Measurements from ENCODE around the gene PKDREJ.

Gene PKDREJ

DNA sequence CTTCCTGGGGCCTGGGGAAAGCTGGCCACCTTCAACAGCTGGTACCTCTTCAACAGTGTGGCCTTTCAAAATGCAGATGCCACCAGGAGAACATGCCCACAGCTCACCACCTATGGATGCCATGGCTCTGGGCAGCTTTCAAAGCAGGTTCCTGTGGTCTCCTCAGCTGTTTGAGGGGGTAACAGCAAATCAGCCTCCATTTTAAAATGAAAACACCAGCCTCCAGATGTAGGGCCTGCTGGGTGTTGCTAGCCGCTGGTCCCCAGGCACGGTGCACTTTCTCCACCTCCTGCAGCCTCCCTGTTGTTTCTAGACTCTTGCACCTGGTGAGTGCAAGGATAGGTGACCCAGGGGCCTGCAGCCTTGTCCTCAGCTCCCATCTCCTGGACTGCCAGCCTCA lies 23.1 kb downstream of the PKDREJ start:
- DNase-seq (ENCODE audit: low read depth in 1 of 2, low spot score in 1 of 2) = no peak

DNA sequence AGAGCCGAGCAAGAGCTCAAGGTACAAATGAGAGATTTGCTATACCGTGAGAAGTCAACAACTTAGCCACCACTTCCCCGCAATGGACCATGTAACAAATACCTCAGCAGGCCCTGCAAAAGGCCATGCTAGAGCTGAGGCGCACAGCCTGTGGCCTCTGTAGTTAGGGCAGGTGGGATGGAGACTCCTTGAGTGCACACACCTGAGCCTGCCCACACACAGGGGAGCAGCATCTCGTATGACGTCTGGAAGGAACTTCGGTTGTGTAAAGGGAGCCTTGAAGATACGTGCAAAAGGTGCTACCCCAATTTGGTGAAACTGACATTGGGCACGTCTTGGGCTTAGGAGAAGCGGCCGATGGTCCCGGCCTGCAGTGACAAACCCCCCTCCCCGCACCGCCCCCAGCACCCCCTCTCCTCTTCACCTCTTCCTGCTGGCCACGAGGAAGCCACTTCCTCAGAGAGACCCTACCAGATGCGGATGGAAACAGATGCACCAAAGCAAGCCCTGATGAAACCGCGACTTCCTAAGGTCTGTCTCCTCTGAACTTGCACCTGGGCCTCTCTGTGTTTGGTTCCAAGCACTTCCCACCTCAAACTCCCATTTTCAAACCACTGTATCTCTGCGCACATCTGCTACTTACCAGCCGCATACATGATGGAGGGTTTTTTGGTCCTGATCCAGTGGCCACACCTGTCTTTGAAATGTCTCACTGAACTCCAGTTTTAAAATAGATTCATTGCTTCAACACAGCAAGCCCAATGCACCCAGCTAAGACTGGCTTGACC lies 23.7 kb downstream of the PKDREJ start:
- no peak for DNase-seq (ENCODE audit: low read depth in 1 of 2, low spot score in 1 of 2)

DNA sequence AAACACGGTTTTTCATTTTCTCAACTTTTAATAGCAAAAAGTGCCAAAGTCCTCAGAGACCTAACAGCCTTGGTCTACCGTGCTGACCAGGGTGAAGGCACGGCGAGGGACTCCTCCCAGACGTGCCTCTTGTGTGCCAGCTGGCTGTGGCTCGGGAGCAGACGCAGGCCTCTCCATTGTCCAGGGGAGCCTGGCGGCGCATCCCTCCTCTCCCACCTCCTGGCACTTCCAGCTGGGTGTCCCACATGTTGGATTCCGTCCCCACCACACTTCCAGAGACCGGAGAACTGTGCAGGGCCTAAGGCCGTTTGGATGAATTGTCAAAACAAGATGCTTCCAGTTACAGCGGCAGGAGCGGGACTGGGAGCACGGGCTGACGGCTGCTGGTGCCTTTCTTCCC lies 24.6 kb downstream of the PKDREJ start:
- no peak for DNase-seq (ENCODE audit: low read depth in 1 of 2, low spot score in 1 of 2)

DNA sequence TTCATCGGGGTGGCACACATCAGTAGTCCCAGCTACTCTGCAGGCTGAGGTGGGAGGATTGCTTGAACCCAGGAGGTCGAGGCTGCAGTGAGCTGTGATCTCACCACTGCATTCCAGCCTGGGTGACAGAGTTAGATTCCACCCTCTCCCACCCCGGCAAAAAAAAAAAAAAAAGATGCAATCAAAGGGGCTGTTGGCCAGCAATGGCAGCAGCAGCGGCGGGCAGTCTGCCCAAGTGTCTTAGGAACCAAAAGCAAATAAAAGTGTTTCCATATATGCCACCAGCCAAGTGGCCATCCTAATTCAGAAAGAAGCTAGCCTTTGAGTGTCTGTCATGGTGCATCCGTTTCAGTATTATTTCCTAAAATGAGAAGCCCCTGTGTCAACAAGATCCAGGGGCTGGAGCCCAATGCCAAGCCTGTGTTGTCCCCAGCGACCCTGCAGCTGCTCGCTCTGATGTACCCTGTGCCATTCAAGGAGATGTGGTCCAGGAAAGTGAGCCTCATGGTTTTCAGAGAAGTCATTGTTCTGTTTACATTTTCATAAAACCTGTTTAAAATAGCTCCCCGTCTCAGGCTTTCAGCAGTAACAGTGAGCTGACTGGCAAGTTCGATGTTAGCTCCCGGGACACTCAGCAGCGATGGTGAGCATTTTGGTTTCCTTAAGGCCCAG lies 25.6 kb downstream of the PKDREJ start:
- no peak for DNase-seq (ENCODE audit: low read depth in 1 of 2, low spot score in 1 of 2)

DNA sequence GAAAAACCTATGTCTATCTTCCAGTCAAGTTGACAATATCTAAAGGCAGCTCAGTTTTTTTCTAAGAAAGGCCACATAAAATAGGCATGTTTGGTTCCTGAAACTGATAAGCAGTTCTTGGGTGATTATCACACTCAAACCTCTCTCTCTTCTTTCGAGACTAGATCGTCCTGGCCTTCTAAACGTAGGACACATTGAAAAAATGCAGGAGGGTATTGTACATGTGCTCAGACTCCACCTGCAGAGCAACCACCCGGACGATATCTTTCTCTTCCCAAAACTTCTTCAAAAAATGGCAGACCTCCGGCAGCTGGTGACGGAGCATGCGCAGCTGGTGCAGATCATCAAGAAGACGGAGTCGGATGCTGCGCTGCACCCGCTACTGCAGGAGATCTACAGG lies 28.2 kb downstream of the PKDREJ start:
- no peak for DNase-seq (ENCODE audit: low read depth in 1 of 2, low spot score in 1 of 2)

DNA sequence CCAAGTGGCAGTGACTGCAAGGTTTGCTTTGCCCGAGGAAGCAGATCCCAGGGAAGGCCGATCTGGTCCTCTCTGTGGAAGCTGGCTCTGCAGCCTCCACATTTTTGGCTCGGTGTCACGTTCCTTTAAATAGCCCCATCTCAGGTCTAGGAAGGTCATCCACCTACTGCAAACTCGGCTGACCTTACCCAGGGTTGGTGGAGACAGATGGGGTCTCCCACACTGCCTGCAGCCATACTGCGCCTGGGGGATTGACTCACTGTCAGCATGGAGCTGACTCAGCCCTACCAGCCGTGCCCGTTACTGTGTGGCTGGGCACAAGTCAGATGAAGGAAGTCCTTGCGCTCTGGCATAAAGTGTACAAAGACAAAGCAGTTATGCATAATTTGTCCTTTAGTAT lies 29.9 kb downstream of the PKDREJ start:
- no peak for DNase-seq (ENCODE audit: low read depth in 1 of 2, low spot score in 1 of 2)

DNA sequence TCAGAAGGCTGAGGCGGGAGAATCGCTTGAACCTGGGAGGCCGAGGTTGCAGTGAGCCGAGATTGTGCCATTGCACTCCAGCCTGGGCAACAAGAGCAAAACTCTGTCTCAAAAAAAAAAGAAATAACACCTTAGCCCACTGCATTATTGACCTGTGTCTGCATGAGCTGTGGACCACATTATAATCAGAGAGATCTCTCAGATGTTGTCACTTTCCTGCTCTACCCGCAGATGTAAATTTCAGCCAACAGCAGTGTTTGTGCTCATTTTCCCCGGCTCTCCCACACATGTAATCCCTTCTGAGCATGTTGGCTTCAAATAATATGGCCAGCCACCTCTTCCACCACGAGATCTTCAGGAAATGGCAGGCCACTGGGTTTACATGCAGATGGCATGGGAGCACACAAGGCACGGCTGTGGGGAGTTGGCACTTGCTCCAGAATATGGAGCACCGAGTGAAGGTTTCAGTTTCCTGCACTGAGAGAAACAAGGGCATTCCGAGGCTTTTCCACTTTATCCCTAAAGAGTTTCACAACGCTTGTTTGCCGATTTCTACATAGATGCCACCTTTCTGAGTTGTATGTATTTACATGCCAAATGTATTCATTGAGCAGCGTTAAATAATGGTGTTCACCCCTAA lies 32.8 kb downstream of the PKDREJ start:
- no peak for DNase-seq (ENCODE audit: low read depth in 1 of 2, low spot score in 1 of 2)

DNA sequence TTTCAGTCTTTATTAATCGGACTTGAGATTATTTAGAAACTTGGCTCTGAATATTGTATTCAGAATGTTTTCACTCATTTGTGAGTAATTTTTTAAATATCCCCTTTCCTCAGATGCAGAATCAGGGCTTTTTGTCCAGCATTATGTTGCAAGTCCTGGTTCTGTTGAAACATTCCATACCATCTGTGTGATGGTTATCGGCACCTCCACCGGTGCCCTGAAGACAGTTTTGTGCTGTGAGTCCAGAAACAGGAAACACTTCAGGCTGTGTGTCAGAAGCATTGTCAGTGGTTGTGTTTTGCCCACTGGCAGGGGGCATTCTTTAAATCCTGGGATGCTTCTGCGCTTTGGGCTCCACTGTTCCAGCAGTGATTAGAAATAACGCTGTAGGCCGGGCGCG lies 33.4 kb downstream of the PKDREJ start:
- DNase-seq (ENCODE audit: low read depth in 1 of 2, low spot score in 1 of 2) = no peak

DNA sequence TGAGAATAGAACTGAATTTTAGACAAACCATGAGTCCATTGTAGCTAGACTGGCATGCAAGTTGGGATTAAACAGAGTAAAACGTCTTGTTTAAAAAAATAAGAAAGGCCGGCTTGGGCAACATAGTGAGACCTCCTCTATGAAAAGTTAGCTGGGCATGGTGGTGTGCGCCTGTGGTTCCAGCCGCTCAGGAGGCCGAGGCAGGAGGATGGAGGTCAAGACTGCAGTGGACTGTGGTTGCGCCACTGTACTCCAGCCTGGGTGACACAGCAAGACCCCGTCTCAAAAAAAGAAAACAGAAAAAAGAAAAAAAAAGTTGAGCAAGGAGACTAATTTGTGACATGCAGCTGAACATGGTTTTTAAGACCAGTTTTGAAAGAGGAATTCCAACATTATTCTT lies 36.6 kb downstream of the PKDREJ start:
- no peak for DNase-seq (ENCODE audit: low read depth in 1 of 2, low spot score in 1 of 2)

DNA sequence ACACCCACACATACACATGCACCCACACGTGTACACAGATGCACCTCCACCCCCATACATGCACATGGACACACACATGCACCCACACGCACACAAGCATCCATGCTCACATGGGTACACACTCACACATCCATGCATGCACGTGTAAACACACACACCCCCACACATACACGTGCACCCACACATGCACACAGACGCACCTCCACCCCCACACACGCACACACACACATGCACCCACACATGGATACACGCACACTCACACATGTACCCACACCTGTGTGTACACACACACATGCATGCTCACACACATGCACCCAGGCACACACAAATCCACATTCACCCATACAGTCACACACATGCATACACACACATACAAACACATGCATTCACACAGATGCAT lies 37.5 kb downstream of the PKDREJ start:
- no peak for DNase-seq (ENCODE audit: low read depth in 1 of 2, low spot score in 1 of 2)

DNA sequence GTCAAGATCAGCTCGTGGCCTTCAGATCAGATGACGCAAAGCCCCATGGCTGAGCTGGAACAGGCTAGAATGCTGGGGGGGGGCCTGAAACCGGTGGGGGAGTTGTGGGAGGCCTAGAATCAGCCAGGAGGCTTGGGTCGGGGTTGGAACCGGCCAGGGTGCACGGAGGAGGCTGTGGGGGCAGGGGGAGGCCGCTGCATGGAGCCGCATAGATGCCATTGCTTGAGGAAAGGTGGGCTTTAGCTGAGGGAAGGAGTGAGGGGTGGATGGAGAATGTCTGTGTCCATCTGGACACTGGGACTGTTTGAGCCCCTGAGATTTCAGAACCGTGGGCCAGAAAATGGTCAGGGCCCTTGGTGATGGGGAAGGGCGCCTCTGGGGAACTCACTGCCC lies 38.2 kb downstream of the PKDREJ start:
- no peak for DNase-seq (ENCODE audit: low read depth in 1 of 2, low spot score in 1 of 2)

DNA sequence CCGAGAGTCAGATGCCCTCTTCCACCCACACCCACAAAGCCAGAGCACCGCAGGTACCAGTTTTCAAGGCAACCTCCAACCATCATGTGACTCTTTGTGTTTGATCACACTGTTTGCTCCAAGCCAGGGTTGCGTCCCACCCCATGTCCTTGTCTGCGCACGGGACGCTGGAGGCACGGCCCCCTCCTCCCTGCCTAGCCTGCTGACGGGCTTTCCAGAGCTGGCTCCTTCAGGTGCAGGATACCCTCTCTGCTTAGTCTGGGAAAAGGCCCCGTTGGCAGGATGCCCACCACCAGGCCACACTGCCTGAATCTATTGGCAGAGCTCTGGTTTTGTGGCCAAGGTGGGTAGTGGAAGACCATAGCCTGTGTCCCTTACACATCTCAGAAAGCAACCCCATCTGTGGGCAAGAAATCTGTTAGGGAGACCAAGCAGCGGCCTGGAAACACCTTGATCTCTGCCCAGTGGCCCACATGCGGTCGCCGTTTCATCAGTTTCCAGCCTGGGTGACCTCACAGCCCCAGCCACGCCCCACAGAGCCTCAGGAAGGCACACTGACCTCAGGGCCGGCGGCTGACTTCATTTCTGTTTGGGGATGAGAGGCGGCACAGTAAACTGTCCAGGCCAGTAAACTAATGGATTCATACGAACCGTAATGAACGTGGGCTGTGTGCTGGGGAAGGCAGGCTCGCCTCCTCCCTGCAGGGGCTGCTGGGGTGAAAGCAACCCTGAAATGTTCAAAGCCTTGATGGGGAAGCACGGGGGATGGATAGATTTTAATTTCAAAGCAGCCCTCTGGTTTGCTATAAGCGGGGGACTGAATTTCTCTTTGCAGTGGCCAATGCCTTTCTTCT lies 38.9 kb downstream of the PKDREJ start:
- DNase-seq (ENCODE audit: low read depth in 1 of 2, low spot score in 1 of 2) = no peak

DNA sequence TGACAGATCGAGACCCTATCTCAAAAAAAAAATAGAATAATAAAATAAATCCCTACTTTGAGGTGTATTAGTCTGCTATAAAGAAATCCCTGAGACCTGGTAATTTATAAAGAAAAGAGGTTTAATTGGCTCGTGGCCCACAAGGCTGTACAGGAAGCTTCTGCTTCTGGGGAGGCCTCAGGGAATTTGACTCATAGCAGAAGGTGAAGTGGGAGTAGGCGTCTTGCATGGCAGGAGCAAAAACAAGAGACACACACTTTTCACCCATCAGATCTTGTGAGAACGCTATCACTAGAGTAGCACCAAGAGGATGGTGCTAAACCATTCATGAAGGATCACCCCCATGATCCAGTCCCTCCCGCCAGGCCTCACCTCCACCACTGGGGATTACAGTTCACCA lies 42.2 kb downstream of the PKDREJ start:
- no peak for DNase-seq (ENCODE audit: low read depth in 1 of 2, low spot score in 1 of 2)

DNA sequence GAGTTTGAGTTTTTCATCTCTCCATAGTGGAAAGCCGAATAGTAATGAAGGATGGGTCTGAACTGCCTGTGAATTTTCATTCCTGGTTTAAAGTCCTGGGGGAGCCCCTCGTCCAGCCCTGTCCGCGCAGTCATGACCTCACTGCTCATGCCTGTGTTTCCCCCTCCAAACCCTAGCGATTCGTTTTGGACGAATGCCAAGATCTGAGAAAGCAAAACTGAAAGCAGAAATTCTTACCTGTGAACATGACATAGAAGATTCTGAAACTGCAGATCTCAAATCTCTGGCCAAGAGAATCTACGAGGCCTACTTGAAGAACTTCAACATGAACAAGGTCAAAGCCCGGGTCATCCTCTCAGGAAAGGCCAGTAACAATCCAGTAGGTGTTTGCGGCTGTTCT lies 43.5 kb downstream of the PKDREJ start:
- DNase-seq (ENCODE audit: low read depth in 1 of 2, low spot score in 1 of 2) = no peak

DNA sequence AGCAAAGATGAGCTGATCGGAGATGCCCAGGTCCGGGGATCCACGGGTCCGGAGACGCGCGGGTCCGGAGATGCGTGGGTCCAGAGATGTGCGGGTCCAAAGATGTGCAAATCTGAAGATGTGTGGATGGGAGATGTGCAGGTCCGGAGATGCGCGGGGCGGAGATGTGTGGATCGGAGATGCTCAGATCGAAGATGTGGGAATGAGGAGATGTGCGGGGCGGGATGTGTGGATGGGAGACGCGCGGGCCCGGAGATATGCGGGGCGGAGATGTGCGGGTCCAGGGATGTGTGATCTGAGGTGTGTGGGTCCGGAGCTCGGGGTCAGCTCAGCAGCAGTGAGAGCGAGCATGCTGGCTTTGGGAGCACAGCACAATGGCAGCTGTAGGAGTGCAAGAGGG lies 48.5 kb downstream of the PKDREJ start:
- DNase-seq (ENCODE audit: low read depth in 1 of 2, low spot score in 1 of 2) = no peak

DNA sequence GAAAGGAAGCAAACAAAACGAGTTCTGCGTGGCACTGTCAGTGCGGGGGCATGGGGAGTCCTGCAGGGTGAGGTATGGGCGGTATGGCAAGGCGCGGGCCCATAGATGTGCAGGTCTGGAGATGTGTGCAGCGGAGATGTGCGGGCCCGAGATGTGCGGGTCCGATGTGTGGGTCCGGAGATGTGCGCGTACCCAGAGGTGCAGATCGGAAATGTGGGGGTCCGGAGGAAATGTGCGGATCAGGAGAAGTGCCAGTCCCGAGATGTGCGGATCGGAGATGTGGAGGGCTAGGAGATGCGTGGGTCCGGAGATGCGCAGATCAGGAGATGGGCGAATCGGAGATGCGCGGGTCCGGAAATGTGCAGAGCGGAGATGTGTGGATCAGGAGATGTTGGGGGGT lies 49.0 kb downstream of the PKDREJ start:
- no peak for DNase-seq (ENCODE audit: low read depth in 1 of 2, low spot score in 1 of 2)

DNA sequence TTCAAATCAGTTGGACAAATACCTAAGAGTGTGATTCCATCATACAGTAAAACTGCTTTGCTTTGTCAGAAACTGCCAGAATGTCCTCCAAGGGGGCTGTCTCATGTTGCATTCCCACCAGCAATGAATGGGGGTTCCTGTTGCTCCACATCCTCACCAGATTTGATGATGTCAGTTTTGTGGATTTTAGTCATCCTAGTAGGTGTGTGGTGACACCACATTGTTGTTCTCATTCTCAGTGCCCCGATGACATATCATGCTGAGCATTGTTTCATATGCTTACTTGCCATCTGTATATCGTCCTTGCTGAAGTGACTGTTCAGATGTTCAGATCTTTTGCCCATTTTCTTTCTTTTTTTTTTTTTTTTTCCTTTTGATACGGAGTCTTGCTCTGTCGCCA lies 50.1 kb downstream of the PKDREJ start:
- no peak for DNase-seq (ENCODE audit: low read depth in 1 of 2, low spot score in 1 of 2)

DNA sequence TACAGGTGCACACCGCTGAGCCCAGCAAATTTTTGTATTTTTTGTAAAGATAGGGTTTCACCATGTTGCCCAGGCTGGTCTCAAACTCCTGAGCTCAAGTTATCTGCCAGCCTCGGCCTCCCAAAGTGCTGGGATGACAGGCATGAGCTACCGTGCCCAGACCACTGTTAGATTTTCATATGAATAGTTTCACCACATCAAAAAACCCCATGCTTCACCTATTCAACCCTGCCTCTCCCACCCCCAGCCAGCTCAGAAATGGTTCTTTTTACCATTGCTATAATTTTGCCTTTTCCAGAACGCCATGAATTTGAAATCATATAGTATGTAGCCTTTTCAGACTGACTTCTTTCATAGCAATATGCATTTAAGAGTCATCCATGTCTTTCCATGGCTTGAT lies 50.9 kb downstream of the PKDREJ start:
- DNase-seq (ENCODE audit: low read depth in 1 of 2, low spot score in 1 of 2) = no peak

DNA sequence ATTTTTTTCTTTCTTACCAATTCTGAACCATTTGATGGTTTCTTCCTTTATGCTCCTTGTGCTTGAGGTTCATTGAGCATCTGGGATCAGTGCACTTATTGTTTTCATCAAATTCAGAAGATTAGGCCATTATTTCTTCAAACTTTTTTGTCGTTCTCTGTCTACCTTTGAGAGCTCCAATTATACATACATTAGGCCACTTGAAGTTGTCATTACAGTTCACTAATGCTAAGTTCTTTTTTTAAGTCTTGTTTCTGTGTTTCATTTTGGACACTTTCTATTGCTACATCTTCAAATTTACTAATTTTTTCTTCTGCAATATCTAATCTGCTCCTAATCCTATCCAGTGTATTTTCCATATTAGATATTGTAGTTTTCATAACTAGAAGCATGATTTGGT lies 53.9 kb downstream of the PKDREJ start:
- DNase-seq (ENCODE audit: low read depth in 1 of 2, low spot score in 1 of 2) = no peak
